A549 (cell line): ENCODE results near the gene DSCAML1.

Experiments
- CBX8 ChIP-seq: fragments of 200-600 bp; sonication (generic); IDR thresholded peaks from 2 replicates; pipeline ENCODE4 v1.6.1; 2016
- CTCF ChIP-seq: fragments of >200 bp; sonication (Bioruptor Twin); formaldehyde crosslinking; IDR thresholded peaks from 3 replicates; pipeline ENCODE4 v1.5.1; 2016
- EHMT2 ChIP-seq: fragments of 200-600 bp; sonication (generic); IDR thresholded peaks from 2 replicates; pipeline ENCODE4 v1.6.1; 2016; ENCODE audit warnings: antibody characterized with exemption, low read depth, mild to moderate bottlenecking, moderate library complexity
- ELK1 ChIP-seq: fragments of 150-350 bp; IDR thresholded peaks from 2 replicates; pipeline ENCODE4 v1.6.1; 2014; ENCODE audit warnings: low read depth, mild to moderate bottlenecking, low read length
- MAZ ChIP-seq: fragments of 150-350 bp; IDR thresholded peaks from 2 replicates; pipeline ENCODE4 v1.6.1; 2014; ENCODE audit warnings: antibody characterized with exemption, low read depth, low read length, borderline replicate concordance
- NFE2L2 ChIP-seq: fragments of 150-350 bp; conservative IDR thresholded peaks from 2 replicates; pipeline ENCODE4 v1.6.1; 2014; ENCODE audit warnings: low read length
- NR3C1 ChIP-seq: fragments of >200 bp; sonication (Bioruptor Twin); formaldehyde crosslinking; IDR thresholded peaks from 3 replicates; pipeline ENCODE4 v1.6.1; 2017
- POLR2A ChIP-seq: IDR thresholded peaks from 2 replicates; pipeline ENCODE4 v1.6.1; 2012; ENCODE audit warnings: mild to moderate bottlenecking, low read length
- RAD21 ChIP-seq, 2 experiments: fragments of >200 bp in 1 of 2; sonication (Bioruptor Twin) in 1 of 2; formaldehyde crosslinking in 1 of 2; IDR thresholded peaks in 1 of 2; conservative IDR thresholded peaks in 1 of 2; 2 replicates in 1 of 2; 3 replicates in 1 of 2; pipeline ENCODE4 v1.6.1; 2012 to 2018; ENCODE audit warnings: inconsistent platforms in 1 of 2
- RFX5 ChIP-seq: fragments of 450-650 bp; IDR thresholded peaks from 2 replicates; pipeline ENCODE4 v1.7.1; 2014; ENCODE audit warnings: antibody characterized with exemption, mild to moderate bottlenecking, moderate library complexity
- SMC3 ChIP-seq: fragments of >200 bp; sonication (Bioruptor Twin); formaldehyde crosslinking; IDR thresholded peaks from 3 replicates; pipeline ENCODE4 v1.6.1; 2018; ENCODE audit warnings: inconsistent platforms
- TF ChIP-seq, protein P1 (sequence below): fragments of 200-600 bp; sonication (generic); IDR thresholded peaks from 2 replicates; pipeline ENCODE4 v1.6.1; 2016; ENCODE audit warnings: antibody characterized with exemption, mild to moderate bottlenecking, moderate library complexity

GRCh38 chr11:117691218-117691514 is 105.8 kb downstream of the DSCAML1 start:
- TF ChIP-seq CTCF, result no peak
- no peak for TF ChIP-seq RFX5
- no peak for TF ChIP-seq ELK1
- TF ChIP-seq MAZ, result no peak
- no peak for TF ChIP-seq POLR2A
- TF ChIP-seq, protein P1, sequence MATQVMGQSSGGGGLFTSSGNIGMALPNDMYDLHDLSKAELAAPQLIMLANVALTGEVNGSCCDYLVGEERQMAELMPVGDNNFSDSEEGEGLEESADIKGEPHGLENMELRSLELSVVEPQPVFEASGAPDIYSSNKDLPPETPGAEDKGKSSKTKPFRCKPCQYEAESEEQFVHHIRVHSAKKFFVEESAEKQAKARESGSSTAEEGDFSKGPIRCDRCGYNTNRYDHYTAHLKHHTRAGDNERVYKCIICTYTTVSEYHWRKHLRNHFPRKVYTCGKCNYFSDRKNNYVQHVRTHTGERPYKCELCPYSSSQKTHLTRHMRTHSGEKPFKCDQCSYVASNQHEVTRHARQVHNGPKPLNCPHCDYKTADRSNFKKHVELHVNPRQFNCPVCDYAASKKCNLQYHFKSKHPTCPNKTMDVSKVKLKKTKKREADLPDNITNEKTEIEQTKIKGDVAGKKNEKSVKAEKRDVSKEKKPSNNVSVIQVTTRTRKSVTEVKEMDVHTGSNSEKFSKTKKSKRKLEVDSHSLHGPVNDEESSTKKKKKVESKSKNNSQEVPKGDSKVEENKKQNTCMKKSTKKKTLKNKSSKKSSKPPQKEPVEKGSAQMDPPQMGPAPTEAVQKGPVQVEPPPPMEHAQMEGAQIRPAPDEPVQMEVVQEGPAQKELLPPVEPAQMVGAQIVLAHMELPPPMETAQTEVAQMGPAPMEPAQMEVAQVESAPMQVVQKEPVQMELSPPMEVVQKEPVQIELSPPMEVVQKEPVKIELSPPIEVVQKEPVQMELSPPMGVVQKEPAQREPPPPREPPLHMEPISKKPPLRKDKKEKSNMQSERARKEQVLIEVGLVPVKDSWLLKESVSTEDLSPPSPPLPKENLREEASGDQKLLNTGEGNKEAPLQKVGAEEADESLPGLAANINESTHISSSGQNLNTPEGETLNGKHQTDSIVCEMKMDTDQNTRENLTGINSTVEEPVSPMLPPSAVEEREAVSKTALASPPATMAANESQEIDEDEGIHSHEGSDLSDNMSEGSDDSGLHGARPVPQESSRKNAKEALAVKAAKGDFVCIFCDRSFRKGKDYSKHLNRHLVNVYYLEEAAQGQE, result no peak
- TF ChIP-seq NFE2L2, result no peak
- TF ChIP-seq NR3C1, result no peak
- no peak for TF ChIP-seq RAD21 (conservative IDR thresholded peaks at IDR 0.05 in 1 of 2, IDR thresholded peaks at IDR 0.05 in 1 of 2)
- TF ChIP-seq SMC3, result no peak
- TF ChIP-seq CBX8, result no peak
- TF ChIP-seq EHMT2, result no peak
